Caco-2 (cell line): ENCODE data around the gene GTPBP4. TPM values are rescaled to one million over a fixed set of nuclear protein-coding genes. Genes with fewer than 3 reads are reported as not detected.

Source experiments
- BruUV-seq: library from RNA; stranded (reverse); fragments of 400-500 nt; replicated peaks from 2 replicates; lab custom pipeline; 2021; lab: Mats Ljungman, UMichigan
- CTCF ChIA-PET: fragments of 300-600 bp; sonication (Branson Sonifier 250); formaldehyde crosslinking; loops from one replicate; lab custom pipeline; 2022; ENCODE audit warnings: antibody characterized with exemption; lab: Charles Lee
- POLR2A ChIA-PET: fragments of 300-600 bp; sonication (Branson Sonifier 250); formaldehyde crosslinking; loops from one replicate; lab custom pipeline; 2022; ENCODE audit warnings: antibody characterized with exemption; lab: Charles Lee
- DNase-seq, 2 experiments: peaks; one replicate each; pipeline versions ENCODE4 v3.0.0 to v3.0.0-alpha.2; 2020 to 2022
- H3K27me3 ChIP-seq: replicated peaks from 2 replicates; pipeline ENCODE4 v1.6.0; 2011; ENCODE audit warnings: low read length; ENCODE audit not compliant: control insufficient read depth, insufficient read depth
- H3K36me3 ChIP-seq: 2 replicates; pipeline ENCODE4 v1.5.1; 2011; ENCODE audit warnings: low read length; ENCODE audit not compliant: control insufficient read depth, insufficient read depth
- H3K4me1 ChIP-seq: fragments of 250-450 bp; sonication (Bioruptor Pico); 2 replicates; pipeline ENCODE4 v1.5.1; 2020; ENCODE audit warnings: mild to moderate bottlenecking
- H3K4me3 ChIP-seq: 2 replicates; pipeline ENCODE4 v1.5.1; 2011; ENCODE audit warnings: low read depth, mild to moderate bottlenecking, control low read depth, low read length
- H3K9me3 ChIP-seq: fragments of 250-450 bp; sonication (Bioruptor Pico); 2 replicates; pipeline ENCODE4 v1.5.1; 2020; ENCODE audit warnings: mild to moderate bottlenecking, moderate library complexity
- H3K27ac Mint-ChIP-seq: one replicate; pipeline ENCODE4 v1.8.0; 2022; ENCODE audit warnings: mixed read lengths; ENCODE audit not compliant: unreplicated experiment
- H3K27me3 Mint-ChIP-seq: one replicate; pipeline ENCODE4 v1.8.0; 2022; ENCODE audit warnings: mixed read lengths; ENCODE audit not compliant: insufficient read depth, unreplicated experiment
- H3K36me3 Mint-ChIP-seq: one replicate; pipeline ENCODE4 v1.8.0; 2022; ENCODE audit warnings: mild to moderate bottlenecking, mixed read lengths; ENCODE audit not compliant: insufficient read depth, unreplicated experiment
- H3K4me1 Mint-ChIP-seq: one replicate; pipeline ENCODE4 v1.8.0; 2022; ENCODE audit warnings: low read depth, mixed read lengths; ENCODE audit not compliant: unreplicated experiment
- H3K4me3 Mint-ChIP-seq: one replicate; pipeline ENCODE4 v1.8.0; 2022; ENCODE audit warnings: mild to moderate bottlenecking, moderate library complexity, mixed read lengths; ENCODE audit not compliant: unreplicated experiment
- H3K9me3 Mint-ChIP-seq: one replicate; pipeline ENCODE4 v1.8.0; 2022; ENCODE audit warnings: mixed read lengths; ENCODE audit not compliant: unreplicated experiment
- intact Hi-C: fragments of 100-400 bp; cut with micrococcal nuclease; formaldehyde crosslinking; loops from one replicate; pipeline ENCODE4 v1.10.0; 2022; ENCODE audit not compliant: unreplicated experiment
- total RNA-seq: library from RNA; stranded (reverse); gene quantifications from 2 replicates; pipeline ENCODE4 v1.2.3, GENCODE V29; 2022
- TF ChIP-seq, protein P1 (sequence below), 2 experiments: fragments of 200-600 bp in 1 of 2; IDR thresholded peaks; 1 replicate in 1 of 2; 2 replicates in 1 of 2; pipeline versions ENCODE4 v1.5.1 to v1.8.0; 2011 to 2022; ENCODE audit warnings: antibody characterized with exemption in 1 of 2, control low read depth in 1 of 2, inconsistent platforms in 1 of 2, low read depth in 1 of 2, low read length in 1 of 2, mild to moderate bottlenecking in 1 of 2, moderate library complexity in 1 of 2; ENCODE audit not compliant: insufficient read depth in 1 of 2, severe bottlenecking in 1 of 2, unreplicated experiment in 1 of 2

The GTPBP4 gene
- total RNA-seq, 1 experiment from 2014 or later, result 202 TPM

DNA sequence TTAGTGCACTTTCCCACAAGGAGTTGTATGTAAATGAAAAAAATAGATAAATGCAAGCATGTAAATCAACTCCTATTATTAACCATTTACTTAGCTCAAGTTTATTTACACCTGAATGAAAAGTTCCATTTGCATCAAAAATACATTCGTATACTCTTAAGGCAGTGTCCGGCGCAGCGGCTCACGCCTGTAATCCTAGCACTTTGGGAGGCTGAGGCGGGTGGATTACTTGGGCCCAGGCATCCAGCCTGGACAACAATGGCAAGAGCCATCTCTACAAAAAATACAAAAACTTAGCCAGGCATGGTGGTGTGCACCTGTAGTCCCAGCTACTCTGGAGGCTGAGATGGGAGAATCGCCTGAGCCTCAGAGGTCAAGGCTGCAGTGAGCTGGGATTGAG lies 41.6 kb downstream of the GTPBP4 start:
- Histone ChIP-seq H3K36me3 (no peaks in the 10 kb centered on the region), H3K9me3 (no peaks in the 10 kb centered on the region), H3K27me3 (no peaks in the 10 kb centered on the region), H3K4me1 (0 out of 2 replicates have a peak, but pooled peaks cover 9% of the 10 kb centered on the region), H3K4me3 (no peak overlapping the region)
- Mint-ChIP-seq H3K9me3 (no peaks in the 10 kb centered on the region), H3K27ac (no peak overlapping the region), H3K27me3 (no peaks in the 10 kb centered on the region), H3K36me3 (no peaks in the 10 kb centered on the region), H3K4me1 (peaks cover 6% of the 10 kb centered on the region), H3K4me3 (no peak overlapping the region)
- ChIA-PET POLR2A (interaction anchor here (2.3 kb wide), 1 partner anchor 19 kb away, joined by 11 read pairs; the partner anchor contains the start of gene IDI1), CTCF (interaction anchor here (0.7 kb wide), 1 partner anchor 669 kb away, joined by 3 read pairs; no protein-coding TSS in a partner anchor)
- intact Hi-C loops, result no loop called here
- TF ChIP-seq, protein P1, sequence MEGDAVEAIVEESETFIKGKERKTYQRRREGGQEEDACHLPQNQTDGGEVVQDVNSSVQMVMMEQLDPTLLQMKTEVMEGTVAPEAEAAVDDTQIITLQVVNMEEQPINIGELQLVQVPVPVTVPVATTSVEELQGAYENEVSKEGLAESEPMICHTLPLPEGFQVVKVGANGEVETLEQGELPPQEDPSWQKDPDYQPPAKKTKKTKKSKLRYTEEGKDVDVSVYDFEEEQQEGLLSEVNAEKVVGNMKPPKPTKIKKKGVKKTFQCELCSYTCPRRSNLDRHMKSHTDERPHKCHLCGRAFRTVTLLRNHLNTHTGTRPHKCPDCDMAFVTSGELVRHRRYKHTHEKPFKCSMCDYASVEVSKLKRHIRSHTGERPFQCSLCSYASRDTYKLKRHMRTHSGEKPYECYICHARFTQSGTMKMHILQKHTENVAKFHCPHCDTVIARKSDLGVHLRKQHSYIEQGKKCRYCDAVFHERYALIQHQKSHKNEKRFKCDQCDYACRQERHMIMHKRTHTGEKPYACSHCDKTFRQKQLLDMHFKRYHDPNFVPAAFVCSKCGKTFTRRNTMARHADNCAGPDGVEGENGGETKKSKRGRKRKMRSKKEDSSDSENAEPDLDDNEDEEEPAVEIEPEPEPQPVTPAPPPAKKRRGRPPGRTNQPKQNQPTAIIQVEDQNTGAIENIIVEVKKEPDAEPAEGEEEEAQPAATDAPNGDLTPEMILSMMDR (IDR thresholded peaks at IDR 0.05; ENCODE audit: insufficient read depth in 1 of 2, low read depth in 1 of 2, low read length in 1 of 2, severe bottlenecking in 1 of 2, unreplicated experiment in 1 of 2), result no peak
- BruUV-seq, result no TSS peak
- no peak for DNase-seq

DNA sequence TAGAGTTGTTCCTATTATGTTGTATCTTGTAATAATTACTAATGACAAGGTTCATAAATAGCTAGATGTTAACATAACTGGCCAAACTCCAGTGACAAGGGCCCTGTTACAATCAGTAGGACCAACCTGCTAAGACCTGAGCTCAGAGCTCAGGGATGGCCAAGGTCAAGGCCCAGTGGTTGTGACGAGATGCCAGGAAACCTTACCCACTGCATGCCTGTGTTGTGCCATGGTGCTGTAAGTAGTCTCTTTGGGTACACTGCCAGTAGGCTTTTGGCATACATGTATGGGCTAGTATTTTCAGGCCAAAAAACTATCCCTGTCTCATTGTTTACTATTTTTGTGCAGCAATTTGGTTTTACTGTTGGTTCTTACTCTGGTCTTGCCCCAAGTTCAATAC lies 45.4 kb downstream of the GTPBP4 start:
- H3K27me3 Mint-ChIP-seq, result no peaks in the 10 kb centered on the region
- no peaks in the 10 kb centered on the region for H3K9me3 ChIP-seq
- no peaks in the 10 kb centered on the region for H3K27me3 ChIP-seq
- no peak overlapping the region for H3K27ac Mint-ChIP-seq
- peaks cover 18% of the 10 kb centered on the region for H3K36me3 Mint-ChIP-seq
- H3K36me3 ChIP-seq, result no peaks in the 10 kb centered on the region
- H3K4me3 Mint-ChIP-seq, result no peak overlapping the region
- no peak for DNase-seq
- ChIA-PET POLR2A (interaction anchor here (0.6 kb wide), 1 partner anchor 46 kb away, joined by 3 read pairs; no protein-coding TSS in a partner anchor), CTCF (no interaction called here)
- H3K4me1 ChIP-seq, result 0 out of 2 replicates have a peak, but pooled peaks cover 5% of the 10 kb centered on the region
- H3K9me3 Mint-ChIP-seq, result no peaks in the 10 kb centered on the region
- no TSS peak for BruUV-seq
- no peak overlapping the region for H3K4me3 ChIP-seq
- intact Hi-C loops, result no loop called here
- H3K4me1 Mint-ChIP-seq, result peaks cover 3% of the 10 kb centered on the region
- TF ChIP-seq, protein P1 (IDR thresholded peaks at IDR 0.05; ENCODE audit: insufficient read depth in 1 of 2, low read depth in 1 of 2, low read length in 1 of 2, severe bottlenecking in 1 of 2, unreplicated experiment in 1 of 2), result no peak

DNA sequence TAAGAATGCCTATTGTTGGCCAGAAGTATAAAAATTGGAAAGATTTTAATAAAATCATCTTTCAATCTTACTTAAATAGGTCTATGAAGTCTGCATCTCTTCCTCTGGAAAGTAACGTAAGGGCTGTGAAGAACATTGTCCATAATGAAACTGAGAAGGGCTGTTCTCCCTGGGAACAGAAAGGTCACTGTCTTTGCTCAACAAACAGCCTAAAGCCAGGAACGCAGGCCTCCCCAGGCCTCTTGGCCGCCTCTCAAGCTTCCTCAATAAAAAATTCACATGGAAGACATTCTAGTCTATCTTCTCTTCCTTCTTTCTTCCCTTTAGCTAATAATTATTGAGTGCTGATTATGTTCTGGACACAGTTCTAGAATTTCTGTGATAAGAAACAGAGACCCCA lies 46.5 kb downstream of the GTPBP4 start:
- Histone ChIP-seq H3K9me3 (no peaks in the 10 kb centered on the region), H3K4me3 (no peak overlapping the region), H3K27me3 (no peaks in the 10 kb centered on the region), H3K4me1 (peaks cover 5% of the 10 kb centered on the region), H3K36me3 (no peaks in the 10 kb centered on the region; the same call in 1 of the 2 replicates)
- no peak overlapping the region for H3K4me3 Mint-ChIP-seq
- peaks cover 20% of the 10 kb centered on the region for H3K36me3 Mint-ChIP-seq
- DNase-seq, result no peak
- ChIA-PET POLR2A (interaction anchor here (1.6 kb wide), 1 partner anchor 14 kb away, joined by 9 read pairs; the partner anchor contains the start of gene IDI1), CTCF (no interaction called here)
- no peaks in the 10 kb centered on the region for H3K4me1 Mint-ChIP-seq
- TF ChIP-seq, protein P1 (IDR thresholded peaks at IDR 0.05; ENCODE audit: insufficient read depth in 1 of 2, low read depth in 1 of 2, low read length in 1 of 2, severe bottlenecking in 1 of 2, unreplicated experiment in 1 of 2), result no peak
- H3K27me3 Mint-ChIP-seq, result no peaks in the 10 kb centered on the region
- intact Hi-C loops, result no loop called here
- no peak overlapping the region for H3K27ac Mint-ChIP-seq
- no TSS peak for BruUV-seq
- no peaks in the 10 kb centered on the region for H3K9me3 Mint-ChIP-seq
